HEK293 (cell line): ENCODE results near the gene PYGO1.
"Not testable (repeated sequence)": the region's sequence is repeated elsewhere in the genome, so short reads cannot be mapped to it uniquely, and the experiment has no call there.

Experiments used
- CTCF ChIA-PET: fragments of 350-600 bp; formaldehyde crosslinking; extraction: SDS; loops from one replicate; lab custom pipeline; 2021; ENCODE audit warnings: antibody characterized with exemption; lab: Yijun Ruan, JAX
- POLR2A ChIA-PET: fragments of 300-600 bp; formaldehyde crosslinking; extraction: SDS; loops from one replicate; lab custom pipeline; 2020; ENCODE audit warnings: antibody characterized with exemption, inconsistent platforms; lab: Yijun Ruan, JAX
- H3K27ac ChIP-seq: fragments of 200-500 bp; sonication (Bioruptor generic); 2 replicates; pipeline ENCODE4 v1.5.1; 2014; ENCODE audit warnings: low read depth, low read length, control low read depth, inconsistent platforms; ENCODE audit errors: extremely low read depth
- H3K36me3 ChIP-seq, 2 experiments: fragments of 200-500 bp in 1 of 2; sonication (Bioruptor generic) in 1 of 2; 1 replicate in 1 of 2; 2 replicates in 1 of 2; pipeline ENCODE4 v1.5.1; 2014 to 2017; ENCODE audit warnings: inconsistent platforms in 2 of 2, low read length in 2 of 2; ENCODE audit not compliant: control insufficient read depth in 2 of 2, insufficient read depth in 1 of 2
- H3K4me1 ChIP-seq: fragments of 200-500 bp; sonication (Bioruptor generic); 2 replicates; pipeline ENCODE4 v1.5.1; 2014; ENCODE audit warnings: mild to moderate bottlenecking, low read length, inconsistent platforms; ENCODE audit not compliant: control insufficient read depth, insufficient read depth
- H3K4me3 ChIP-seq: 2 replicates; pipeline ENCODE4 v1.5.1; 2011; ENCODE audit warnings: low read depth, mild to moderate bottlenecking, control low read depth, low read length, moderate library complexity
- H3K9me3 ChIP-seq: fragments of 200-500 bp; sonication (Bioruptor generic); 2 replicates; pipeline ENCODE4 v1.5.1; 2014; ENCODE audit warnings: low read depth, low read length, inconsistent platforms; ENCODE audit not compliant: control insufficient read depth, insufficient read depth
- KLF7 ChIP-seq: fragments of 450-650 bp; formaldehyde crosslinking; IDR thresholded peaks from 2 replicates; pipeline ENCODE4 v1.5.1; 2016; ENCODE audit warnings: missing biosample characterization, missing genetic modification characterization, borderline replicate concordance
- MYNN ChIP-seq: fragments of 450-650 bp; formaldehyde crosslinking; IDR thresholded peaks from 2 replicates; pipeline ENCODE4 v1.5.1; 2016; ENCODE audit warnings: missing biosample characterization, missing genetic modification characterization, borderline replicate concordance
- PBX3 ChIP-seq: sonication (generic); formaldehyde crosslinking; IDR thresholded peaks from 2 replicates; pipeline ENCODE4 v1.8.1; 2022; ENCODE audit warnings: mild to moderate bottlenecking, moderate library complexity, missing genetic modification reagents
- ZNF221 ChIP-seq: fragments of 450-650 bp; formaldehyde crosslinking; IDR thresholded peaks from 2 replicates; pipeline ENCODE4 v1.5.1; 2017; ENCODE audit warnings: missing biosample characterization, missing genetic modification characterization, borderline replicate concordance
- ZNF292 ChIP-seq: fragments of 450-650 bp; formaldehyde crosslinking; IDR thresholded peaks from 2 replicates; pipeline ENCODE4 v1.5.1; 2016; ENCODE audit warnings: low read depth, missing biosample characterization, missing genetic modification characterization, borderline replicate concordance
- ZNF639 ChIP-seq: fragments of 450-650 bp; formaldehyde crosslinking; IDR thresholded peaks from 2 replicates; pipeline ENCODE4 v1.5.1; 2016; ENCODE audit warnings: missing biosample characterization, missing genetic modification characterization
- ZSCAN16 ChIP-seq: fragments of 450-650 bp; formaldehyde crosslinking; IDR thresholded peaks from 2 replicates; pipeline ENCODE4 v1.5.1; 2016; ENCODE audit warnings: missing biosample characterization, missing genetic modification characterization
- TF ChIP-seq, protein P1 (sequence below): fragments of 450-650 bp; formaldehyde crosslinking; IDR thresholded peaks from 2 replicates; pipeline ENCODE4 v1.5.1; 2016; ENCODE audit warnings: missing biosample characterization, missing genetic modification characterization
- TF ChIP-seq, protein P2 (sequence below): fragments of 450-650 bp; formaldehyde crosslinking; IDR thresholded peaks from 2 replicates; pipeline ENCODE4 v1.5.1; 2016; ENCODE audit warnings: missing biosample characterization, missing genetic modification characterization
- TF ChIP-seq, protein P3 (sequence below): fragments of 450-650 bp; formaldehyde crosslinking; IDR thresholded peaks from 2 replicates; pipeline ENCODE4 v1.5.1; 2016; ENCODE audit warnings: missing biosample characterization, missing genetic modification characterization

Gene PYGO1

GRCh38 chr15:55496716-55497115, 91.4 kb downstream of the PYGO1 start:
- H3K27ac ChIP-seq: no peak overlapping the region
- TF ChIP-seq, protein P1, sequence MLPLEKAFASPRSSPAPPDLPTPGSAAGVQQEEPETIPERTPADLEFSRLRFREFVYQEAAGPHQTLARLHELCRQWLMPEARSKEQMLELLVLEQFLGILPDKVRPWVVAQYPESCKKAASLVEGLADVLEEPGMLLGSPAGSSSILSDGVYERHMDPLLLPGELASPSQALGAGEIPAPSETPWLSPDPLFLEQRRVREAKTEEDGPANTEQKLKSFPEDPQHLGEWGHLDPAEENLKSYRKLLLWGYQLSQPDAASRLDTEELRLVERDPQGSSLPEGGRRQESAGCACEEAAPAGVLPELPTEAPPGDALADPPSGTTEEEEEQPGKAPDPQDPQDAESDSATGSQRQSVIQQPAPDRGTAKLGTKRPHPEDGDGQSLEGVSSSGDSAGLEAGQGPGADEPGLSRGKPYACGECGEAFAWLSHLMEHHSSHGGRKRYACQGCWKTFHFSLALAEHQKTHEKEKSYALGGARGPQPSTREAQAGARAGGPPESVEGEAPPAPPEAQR (tag by site-specific recombination): no peak
- TF ChIP-seq ZNF292 (tag by site-specific recombination): no peak
- TF ChIP-seq ZSCAN16: no peak
- no peak for TF ChIP-seq ZNF221 (tag by site-specific recombination)
- no peaks in the 10 kb centered on the region for H3K36me3 ChIP-seq
- no peak overlapping the region for H3K4me3 ChIP-seq
- ChIA-PET CTCF (interaction anchor here (0.6 kb wide), 1 partner anchor 71 kb away, joined by 3 read pairs; no protein-coding TSS in a partner anchor), POLR2A (no interaction called here)
- H3K4me1 ChIP-seq: no peaks in the 10 kb centered on the region
- H3K9me3 ChIP-seq: no peaks in the 10 kb centered on the region

- CTCF ChIA-PET: no interaction called here
- H3K4me1 ChIP-seq: no peaks in the 10 kb centered on the region
- no peaks in the 10 kb centered on the region for H3K9me3 ChIP-seq
- H3K36me3 ChIP-seq: no peaks in the 10 kb centered on the region
- TF ChIP-seq KLF7 (tag by site-specific recombination): no peak
- no peak for TF ChIP-seq MYNN
- no peak for TF ChIP-seq PBX3 (CRISPR knock-in tag)
- TF ChIP-seq ZNF639 (tag by site-specific recombination): no peak
- TF ChIP-seq, protein P2, sequence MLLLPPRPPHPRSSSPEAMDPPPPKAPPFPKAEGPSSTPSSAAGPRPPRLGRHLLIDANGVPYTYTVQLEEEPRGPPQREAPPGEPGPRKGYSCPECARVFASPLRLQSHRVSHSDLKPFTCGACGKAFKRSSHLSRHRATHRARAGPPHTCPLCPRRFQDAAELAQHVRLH (tag by site-specific recombination): no peak
- TF ChIP-seq, protein P3, sequence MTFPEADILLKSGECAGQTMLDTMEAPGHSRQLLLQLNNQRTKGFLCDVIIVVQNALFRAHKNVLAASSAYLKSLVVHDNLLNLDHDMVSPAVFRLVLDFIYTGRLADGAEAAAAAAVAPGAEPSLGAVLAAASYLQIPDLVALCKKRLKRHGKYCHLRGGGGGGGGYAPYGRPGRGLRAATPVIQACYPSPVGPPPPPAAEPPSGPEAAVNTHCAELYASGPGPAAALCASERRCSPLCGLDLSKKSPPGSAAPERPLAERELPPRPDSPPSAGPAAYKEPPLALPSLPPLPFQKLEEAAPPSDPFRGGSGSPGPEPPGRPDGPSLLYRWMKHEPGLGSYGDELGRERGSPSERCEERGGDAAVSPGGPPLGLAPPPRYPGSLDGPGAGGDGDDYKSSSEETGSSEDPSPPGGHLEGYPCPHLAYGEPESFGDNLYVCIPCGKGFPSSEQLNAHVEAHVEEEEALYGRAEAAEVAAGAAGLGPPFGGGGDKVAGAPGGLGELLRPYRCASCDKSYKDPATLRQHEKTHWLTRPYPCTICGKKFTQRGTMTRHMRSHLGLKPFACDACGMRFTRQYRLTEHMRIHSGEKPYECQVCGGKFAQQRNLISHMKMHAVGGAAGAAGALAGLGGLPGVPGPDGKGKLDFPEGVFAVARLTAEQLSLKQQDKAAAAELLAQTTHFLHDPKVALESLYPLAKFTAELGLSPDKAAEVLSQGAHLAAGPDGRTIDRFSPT: no peak
- H3K27ac ChIP-seq: no peak overlapping the region
- no peak overlapping the region for H3K4me3 ChIP-seq
- POLR2A ChIA-PET: no interaction called here
Measured at GRCh38 chr15:55494931-55495330, 93.2 kb downstream of the PYGO1 start.

DNA sequence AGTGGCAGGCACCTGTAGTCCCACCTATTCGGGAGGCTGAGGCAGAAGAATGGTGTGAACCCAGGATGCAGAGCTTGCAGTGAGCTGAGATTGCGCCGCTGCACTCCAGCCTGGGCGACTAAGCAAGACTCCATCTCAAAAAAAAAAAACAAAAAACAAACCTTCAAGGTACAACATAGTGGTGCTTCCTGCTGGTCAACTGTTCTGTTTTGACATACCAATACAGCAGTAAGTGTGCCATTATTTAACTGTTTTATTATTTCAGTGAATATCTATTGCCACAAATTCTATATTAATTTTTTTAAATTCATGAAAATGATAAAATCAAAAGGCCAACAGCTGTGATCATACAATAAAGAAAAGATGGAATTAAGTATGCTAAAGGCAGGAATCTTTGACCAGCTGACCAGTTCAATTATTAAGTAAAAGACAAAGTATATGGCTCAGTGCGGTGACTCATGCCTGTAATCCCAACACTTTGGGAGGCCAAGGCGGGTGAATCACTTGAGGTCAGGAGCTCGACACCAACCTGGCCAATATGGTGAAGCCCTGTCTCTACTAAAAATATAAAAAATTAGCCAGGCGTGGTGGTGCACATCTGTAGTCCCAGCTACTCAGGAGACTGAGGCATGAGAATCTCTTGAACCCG, 99.1 kb downstream of the PYGO1 start:
- POLR2A ChIA-PET: interaction anchor here (0.7 kb wide), 1 partner anchor 30 kb away, joined by 3 read pairs; no protein-coding TSS in a partner anchor
- H3K27ac ChIP-seq, H3K4me3 ChIP-seq, H3K4me1 ChIP-seq, H3K36me3 ChIP-seq, CTCF ChIA-PET, H3K9me3 ChIP-seq: not testable (repeated sequence)
